ENCODE results near the gene RAB10.

RAB10 gene

DNA sequence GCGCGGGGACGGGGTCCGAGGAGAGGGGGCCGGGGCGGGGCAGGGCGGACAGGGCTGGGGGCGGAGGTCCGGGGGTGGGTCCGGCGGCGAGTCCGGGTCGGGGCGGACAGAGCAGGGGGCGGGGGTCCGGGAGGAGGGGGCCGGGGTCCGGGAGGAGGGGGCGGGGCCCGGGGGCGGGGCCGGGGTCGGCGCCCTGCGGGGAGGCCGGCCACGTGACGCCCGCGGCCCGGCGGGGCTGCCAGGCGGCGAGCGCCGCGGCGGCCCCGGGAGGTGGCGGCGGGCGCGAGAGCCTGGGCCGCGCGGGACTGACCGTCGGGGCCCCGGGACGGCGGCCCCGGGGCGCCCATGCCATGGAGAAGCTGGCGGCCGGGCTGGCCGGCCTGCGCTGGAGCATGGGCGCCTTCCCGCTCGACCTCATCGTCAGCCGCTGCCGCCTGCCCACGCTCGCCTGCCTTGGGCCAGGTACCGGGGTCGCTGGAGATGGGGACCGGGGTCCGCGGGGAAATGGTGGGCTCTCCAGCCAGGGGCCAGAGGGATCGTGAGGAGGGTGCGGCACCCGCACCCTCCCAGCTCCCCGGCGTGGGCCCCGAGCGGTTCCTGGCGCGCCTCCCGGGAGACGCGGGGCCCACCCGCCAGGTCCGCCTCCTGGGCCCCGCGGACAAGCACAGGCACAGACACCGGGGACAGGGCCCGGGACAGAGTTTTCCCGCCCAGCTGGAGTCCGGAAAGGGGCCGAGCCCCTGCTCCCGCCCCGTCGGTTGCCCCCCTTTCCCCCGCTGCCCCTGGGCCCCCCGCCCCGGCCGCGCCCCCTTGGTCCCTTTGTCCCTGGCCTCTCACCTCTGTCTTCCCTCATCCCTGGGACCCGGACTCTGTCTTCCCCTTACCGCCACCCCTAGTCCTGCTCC, 139.2 kb downstream of the RAB10 start, which contains the start of gene GAREM2:
TSS of gene GAREM2 (plus strand) at position 218 of the 905 bp plus-strand sequence. CDS start at position 351, 133 bp downstream.
- peak; percentile 67 for DNase-seq (ENCODE audit: low spot score)
- no peak for TF ChIP-seq CTCF (IDR thresholded peaks at IDR 0.05; ENCODE audit: extremely low read depth, missing control alignments)

GRCh38 chr2:26173776-26174482, 140.0 kb downstream of the RAB10 start:
- no peak for TF ChIP-seq CTCF (IDR thresholded peaks at IDR 0.05; ENCODE audit: extremely low read depth, missing control alignments)
- no peak for DNase-seq (ENCODE audit: low spot score)

DNA sequence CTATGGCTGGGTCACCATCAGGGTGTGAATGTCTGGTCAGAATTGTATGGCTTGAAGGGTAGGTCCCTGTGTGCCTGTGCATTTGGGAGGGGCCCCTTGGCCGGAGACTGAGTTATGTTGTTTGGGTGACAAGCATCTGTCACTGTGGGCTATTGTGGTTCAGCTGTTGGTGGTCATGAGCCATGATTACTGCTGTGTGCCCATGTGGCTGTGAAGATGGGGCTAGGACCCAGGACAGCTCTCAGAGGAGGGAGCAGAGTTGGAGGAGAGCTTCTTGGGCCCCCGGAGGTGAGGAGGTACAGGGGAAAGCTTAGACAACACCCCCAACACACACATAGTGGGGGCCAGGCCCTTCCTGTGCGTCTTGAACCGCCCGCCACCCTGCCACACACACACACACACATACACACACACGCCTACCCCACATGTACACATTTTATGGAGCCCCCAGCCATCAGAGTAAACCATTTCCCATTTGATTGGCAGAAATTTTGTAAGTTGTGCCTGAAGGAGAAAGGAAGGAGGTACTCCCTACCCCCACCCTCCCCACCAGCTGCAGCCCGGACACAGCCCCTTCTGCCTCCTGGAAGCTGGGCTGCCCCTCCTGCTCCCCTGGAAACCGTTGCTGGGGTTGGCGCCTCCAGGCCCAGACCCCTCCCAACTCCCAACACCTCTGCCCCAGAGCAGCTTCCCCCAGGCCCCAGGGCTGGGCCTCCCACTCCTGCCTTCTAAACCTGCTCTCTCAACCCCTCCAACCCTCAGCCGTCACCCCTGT, 141.0 kb downstream of the RAB10 start:
- DNase-seq (ENCODE audit: low spot score): peak; percentile 32
- no peak for TF ChIP-seq CTCF (IDR thresholded peaks at IDR 0.05; ENCODE audit: extremely low read depth, missing control alignments)

- no peak for DNase-seq (ENCODE audit: low spot score)
- TF ChIP-seq CTCF (IDR thresholded peaks at IDR 0.05; ENCODE audit: extremely low read depth, missing control alignments): no peak
Observed at GRCh38 chr2:26175466-26176278, 141.8 kb downstream of the RAB10 start.

- no peak for DNase-seq (ENCODE audit: low spot score)
- no peak for TF ChIP-seq CTCF (IDR thresholded peaks at IDR 0.05; ENCODE audit: extremely low read depth, missing control alignments)
Observed at GRCh38 chr2:26176279-26176615, 142.4 kb downstream of the RAB10 start.

DNA sequence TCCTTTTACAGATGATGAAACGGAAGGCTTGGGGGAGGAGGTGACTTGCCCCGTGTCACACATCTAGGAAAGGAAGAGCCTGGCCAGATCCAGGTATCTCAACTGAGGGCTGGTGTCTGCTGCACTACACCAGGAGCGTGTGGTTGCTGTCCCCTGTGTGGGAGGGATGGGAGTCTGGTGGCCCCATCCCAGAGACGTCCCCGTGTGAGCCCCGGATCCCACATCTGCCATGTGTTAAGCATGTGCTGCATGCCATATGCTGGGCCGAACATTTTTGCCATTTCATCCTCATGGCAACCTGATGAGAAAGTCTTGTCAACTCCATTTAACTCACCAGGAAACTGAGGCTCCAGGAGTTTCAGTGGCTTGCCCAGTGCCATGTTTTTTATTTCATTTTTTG, 143.2 kb downstream of the RAB10 start:
- TF ChIP-seq CTCF (IDR thresholded peaks at IDR 0.05; ENCODE audit: extremely low read depth, missing control alignments): no peak
- no peak for DNase-seq (ENCODE audit: low spot score)

Measured in GM20000 (cell line).